A549 (cell line): ENCODE results near the gene LDAF1. TPM values are rescaled to one million over a fixed set of nuclear protein-coding genes. Genes with fewer than 3 reads are reported as not detected.

Experiments used
- ATAC-seq, 2 experiments: fragments of 200-7000 bp in 1 of 2; fragments of >200 bp in 1 of 2; cut with Nextera tagmentation in 1 of 2; cut with Tn5 transposase in 1 of 2; 3 replicates each; pipeline versions ENCODE4 v1.8.0 to v1.9.1; 2018 to 2020; ENCODE audit warnings: mild to moderate bottlenecking in 1 of 2, moderate library complexity in 1 of 2
- CTCF ChIA-PET: fragments of 300-600 bp; sonication (Branson Sonifier 250); formaldehyde crosslinking; extraction: SDS; loops from one replicate; lab custom pipeline; 2021; ENCODE audit warnings: antibody characterized with exemption, inconsistent platforms; lab: Yijun Ruan, JAX
- POLR2A ChIA-PET: fragments of 350-600 bp; formaldehyde crosslinking; extraction: SDS; loops from one replicate; lab custom pipeline; 2021; ENCODE audit warnings: antibody characterized with exemption, inconsistent platforms; lab: Yijun Ruan, JAX
- DNase-seq, 2 experiments: peaks; one replicate each; pipeline versions ENCODE4 v3.0.0 to v3.0.0-alpha.2; 2011 to 2016; ENCODE audit warnings: low read depth in 1 of 2, low spot score in 1 of 2
- FAIRE-seq: peaks from 2 replicates; lab custom pipeline; 2011; peaks lifted over from hg19 to GRCh38; lab: Jason Lieb, UNC
- H3K27ac ChIP-seq, 2 experiments: fragments of >200 bp; sonication (Bioruptor Twin); formaldehyde crosslinking; 3 replicates each; pipeline ENCODE4 v1.5.1; 2016 to 2017
- H3K4me1 ChIP-seq: fragments of >200 bp; sonication (Bioruptor Twin); formaldehyde crosslinking; 3 replicates; pipeline ENCODE4 v1.6.1; 2016
- H3K4me2 ChIP-seq: fragments of >200 bp; sonication (Bioruptor Twin); formaldehyde crosslinking; 3 replicates; pipeline ENCODE4 v1.6.1; 2016
- H3K4me3 ChIP-seq: fragments of >200 bp; sonication (Bioruptor Twin); formaldehyde crosslinking; 3 replicates; pipeline ENCODE4 v1.5.1; 2016
- H3K9me3 ChIP-seq: fragments of >200 bp; sonication (Bioruptor Twin); formaldehyde crosslinking; 3 replicates; pipeline ENCODE4 v1.6.1; 2016
- ATOH8 ChIP-seq: fragments of 250-450 bp; sonication (Bioruptor Pico); IDR thresholded peaks from 2 replicates; pipeline ENCODE4 v1.5.0; 2020; ENCODE audit warnings: low read depth, mild to moderate bottlenecking, moderate library complexity
- BCL3 ChIP-seq: fragments of >200 bp; sonication (Bioruptor Twin); formaldehyde crosslinking; IDR thresholded peaks from 3 replicates; pipeline ENCODE4 v1.6.1; 2016
- BHLHE40 ChIP-seq: IDR thresholded peaks from 2 replicates; pipeline ENCODE4 v1.6.1; 2012; ENCODE audit warnings: low read depth, low read length, inconsistent platforms
- CBX2 ChIP-seq: fragments of 200-600 bp; sonication (generic); IDR thresholded peaks from 2 replicates; pipeline ENCODE4 v1.6.1; 2016; ENCODE audit warnings: low read depth, mild to moderate bottlenecking, borderline replicate concordance
- CEBPB ChIP-seq, 2 experiments: fragments of >200 bp in 1 of 2; sonication (Bioruptor Twin) in 1 of 2; formaldehyde crosslinking in 1 of 2; IDR thresholded peaks; 2 replicates each; pipeline ENCODE4 v1.6.1; 2012 to 2016
- CHD2 ChIP-seq: fragments of 150-350 bp; IDR thresholded peaks from 2 replicates; pipeline ENCODE4 v1.6.1; 2014; ENCODE audit warnings: low read length; ENCODE audit not compliant: partially characterized antibody
- CTCF ChIP-seq: fragments of >200 bp; sonication (Bioruptor Twin); formaldehyde crosslinking; IDR thresholded peaks from 3 replicates; pipeline ENCODE4 v1.5.1; 2016
- ELK1 ChIP-seq: fragments of 150-350 bp; IDR thresholded peaks from 2 replicates; pipeline ENCODE4 v1.6.1; 2014; ENCODE audit warnings: low read depth, mild to moderate bottlenecking, low read length
- ESRRA ChIP-seq: fragments of 150-350 bp; IDR thresholded peaks from 2 replicates; pipeline ENCODE4 v1.6.1; 2014; ENCODE audit warnings: mild to moderate bottlenecking, low read length, borderline replicate concordance
- FOSB ChIP-seq: fragments of 250-450 bp; sonication (Bioruptor Pico); IDR thresholded peaks from 2 replicates; pipeline ENCODE4 v1.5.0; 2020; ENCODE audit warnings: mild to moderate bottlenecking, moderate library complexity
- FOXS1 ChIP-seq: fragments of 250-450 bp; sonication (Bioruptor Pico); IDR thresholded peaks from 2 replicates; pipeline ENCODE4 v1.5.0; 2020; ENCODE audit warnings: mild to moderate bottlenecking, moderate library complexity
- HDAC2 ChIP-seq: fragments of 200-600 bp; sonication (generic); IDR thresholded peaks from 2 replicates; pipeline ENCODE4 v1.6.1; 2016
- HEYL ChIP-seq: fragments of 250-450 bp; sonication (Bioruptor Pico); IDR thresholded peaks from 2 replicates; pipeline ENCODE4 v1.8.0; 2021; ENCODE audit warnings: mild to moderate bottlenecking, moderate library complexity
- HMGXB4 ChIP-seq: fragments of 250-450 bp; sonication (Bioruptor Pico); IDR thresholded peaks from 2 replicates; pipeline ENCODE4 v1.5.0; 2021; ENCODE audit warnings: mild to moderate bottlenecking, moderate library complexity, borderline replicate concordance
- HOXA7 ChIP-seq: fragments of 250-450 bp; sonication (Bioruptor Pico); IDR thresholded peaks from 2 replicates; pipeline ENCODE4 v1.5.0; 2020; ENCODE audit warnings: mild to moderate bottlenecking, moderate library complexity
- HOXB13 ChIP-seq: fragments of 250-450 bp; sonication (Bioruptor Pico); IDR thresholded peaks from 2 replicates; pipeline ENCODE4 v1.5.0; 2020; ENCODE audit warnings: low read depth, mild to moderate bottlenecking, moderate library complexity
- HOXB5 ChIP-seq: fragments of 250-450 bp; sonication (Bioruptor Pico); IDR thresholded peaks from 2 replicates; pipeline ENCODE4 v1.5.0; 2020; ENCODE audit warnings: mild to moderate bottlenecking, moderate library complexity
- JUN ChIP-seq, 2 experiments: fragments of >200 bp; sonication (Bioruptor Twin); formaldehyde crosslinking; IDR thresholded peaks; 2 replicates in 1 of 2; 3 replicates in 1 of 2; pipeline ENCODE4 v1.6.1; 2016 to 2017
- KDM1A ChIP-seq: fragments of 200-600 bp; sonication (generic); IDR thresholded peaks from 2 replicates; pipeline ENCODE4 v1.6.1; 2016; ENCODE audit warnings: low read depth, mild to moderate bottlenecking
- MAFK ChIP-seq: fragments of 450-650 bp; IDR thresholded peaks from 2 replicates; pipeline ENCODE4 v1.6.1; 2014; ENCODE audit not compliant: partially characterized antibody
- MAX ChIP-seq: IDR thresholded peaks from 2 replicates; pipeline ENCODE4 v1.6.1; 2012
- MAZ ChIP-seq: fragments of 150-350 bp; IDR thresholded peaks from 2 replicates; pipeline ENCODE4 v1.6.1; 2014; ENCODE audit warnings: antibody characterized with exemption, low read depth, low read length, borderline replicate concordance
- NFE2L2 ChIP-seq: fragments of 150-350 bp; conservative IDR thresholded peaks from 2 replicates; pipeline ENCODE4 v1.6.1; 2014; ENCODE audit warnings: low read length
- NPAS2 ChIP-seq: fragments of 250-450 bp; sonication (Bioruptor Pico); IDR thresholded peaks from 2 replicates; pipeline ENCODE4 v1.8.0; 2022; ENCODE audit warnings: mild to moderate bottlenecking, moderate library complexity, borderline replicate concordance
- NR3C1 ChIP-seq: fragments of >200 bp; sonication (Bioruptor Twin); formaldehyde crosslinking; IDR thresholded peaks from 3 replicates; pipeline ENCODE4 v1.6.1; 2017
- POLR2AphosphoS2 ChIP-seq: conservative IDR thresholded peaks from 2 replicates; pipeline ENCODE4 v1.6.1; 2012; ENCODE audit warnings: low read length, improper control_type of control experiment, inconsistent platforms
- RAD21 ChIP-seq, 2 experiments: fragments of >200 bp in 1 of 2; sonication (Bioruptor Twin) in 1 of 2; formaldehyde crosslinking in 1 of 2; IDR thresholded peaks in 1 of 2; conservative IDR thresholded peaks in 1 of 2; 2 replicates in 1 of 2; 3 replicates in 1 of 2; pipeline ENCODE4 v1.6.1; 2012 to 2018; ENCODE audit warnings: inconsistent platforms in 1 of 2
- RARB ChIP-seq: fragments of 250-450 bp; sonication (Bioruptor Pico); IDR thresholded peaks from 2 replicates; pipeline ENCODE4 v1.8.0; 2021; ENCODE audit warnings: mild to moderate bottlenecking, moderate library complexity
- RCOR1 ChIP-seq: fragments of 150-350 bp; IDR thresholded peaks from 2 replicates; pipeline ENCODE4 v1.6.1; 2014; ENCODE audit warnings: antibody characterized with exemption, low read length, low read depth
- SMC3 ChIP-seq: fragments of >200 bp; sonication (Bioruptor Twin); formaldehyde crosslinking; IDR thresholded peaks from 3 replicates; pipeline ENCODE4 v1.6.1; 2018; ENCODE audit warnings: inconsistent platforms
- TFCP2L1 ChIP-seq: fragments of 250-450 bp; sonication (Bioruptor Pico); IDR thresholded peaks from 2 replicates; pipeline ENCODE4 v1.5.0; 2021; ENCODE audit warnings: mild to moderate bottlenecking
- TP53 ChIP-seq: fragments of 250-450 bp; sonication (Bioruptor Pico); IDR thresholded peaks from 2 replicates; pipeline ENCODE4 v1.5.0; 2021; ENCODE audit warnings: mild to moderate bottlenecking, moderate library complexity
- ZC3H11A ChIP-seq: fragments of 450-650 bp; IDR thresholded peaks from 2 replicates; pipeline ENCODE4 v1.6.1; 2014; ENCODE audit warnings: antibody characterized with exemption, mild to moderate bottlenecking
- ZNF302 ChIP-seq: fragments of 250-450 bp; sonication (Bioruptor Pico); IDR thresholded peaks from 2 replicates; pipeline ENCODE4 v1.9.0; 2021; ENCODE audit warnings: inconsistent platforms, mild to moderate bottlenecking, moderate library complexity
- WGBS: methylation state at CpG from one replicate; pipeline ENCODE4 v1.1.6; 2017; ENCODE audit errors: missing lambda C conversion rate; 5-methylcytosine and 5-hydroxymethylcytosine counted together
- polyA plus RNA-seq, 4 experiments: library from polyadenylated mRNA; depleted of rRNA in 3 of 4; stranded (reverse); fragments of >200 nt; fragmentation: RNase III in 1 of 4; extraction: RNeasy Plus Mini Kit Qiagen cat#74134 plus additional on column Dnase treatment in 1 of 4; gene quantifications; 2 replicates in 3 of 4; 3 replicates in 1 of 4; pipeline ENCODE4 v1.2.3, GENCODE V29; 2011 to 2017

LDAF1 gene
- polyA plus RNA-seq, 2 of the 4 experiments (the other 2 are of a cell fraction), result 13.8 to 14.4 TPM

- no peak for ATAC-seq
- no peak for DNase-seq
- Histone ChIP-seq H3K4me3 (no peak overlapping the region; the same call in 2 of the 3 replicates), H3K4me1 (peaks cover 18% of the 10 kb centered on the region), H3K27ac (peak overlapping the region; percentile 29 to 49; a peak in 2 of 6 replicates), H3K4me2 (peak overlapping the region; percentile 45), H3K9me3 (no peaks in the 10 kb centered on the region)
- ChIA-PET POLR2A (no interaction called here), CTCF (interaction anchor here (0.8 to 1.6 kb wide), 2 partner anchors 34 to 1084 kb away, joined by 3 to 4 read pairs; no protein-coding TSS in a partner anchor)
- FAIRE-seq, result peak; percentile 43
- WGBS, result 45% methylated on average over 4 of the region's 4 CpGs
- TF ChIP-seq SMC3 (no peak), NFE2L2 (no peak), TFCP2L1 (CRISPR knock-in tag) (no peak), ZNF302 (CRISPR knock-in tag) (peak; percentile 94), MAFK (no peak), RAD21 (conservative IDR thresholded peaks at IDR 0.05 in 1 of 2, IDR thresholded peaks at IDR 0.05 in 1 of 2) (no peak), HEYL (CRISPR knock-in tag) (peak; percentile 53; the same call in 1 of the 2 replicates), BHLHE40 (no peak), RCOR1 (no peak), NPAS2 (CRISPR knock-in tag) (0 out of 2 replicates have a peak, but pooled peaks have one; percentile 14), CHD2 (no peak), JUN (IDR thresholded peaks at IDR 0.05) (no peak), HOXA7 (CRISPR knock-in tag) (no peak), CBX2 (no peak), CTCF (no peak), HOXB5 (peak; percentile 69; the same call in 1 of the 2 replicates), ELK1 (no peak), ZC3H11A (no peak), TP53 (CRISPR knock-in tag) (no peak), NR3C1 (no peak), HDAC2 (no peak), MAX (no peak), ESRRA (no peak), ATOH8 (no peak), HMGXB4 (CRISPR knock-in tag) (no peak), BCL3 (no peak), CEBPB (IDR thresholded peaks at IDR 0.05) (no peak), FOSB (no peak), MAZ (no peak), POLR2AphosphoS2 (no peak), FOXS1 (CRISPR knock-in tag) (peak; percentile 85; the same call in 1 of the 2 replicates), HOXB13 (CRISPR knock-in tag) (peak; percentile 89; the same call in 1 of the 2 replicates), RARB (no peak), KDM1A (no peak)
Observed at GRCh38 chr16:21222495-21223337, 64.2 kb downstream of the LDAF1 start.
